ENCODE measurements around the gene CTRB2. TPM values are rescaled to one million over a fixed set of nuclear protein-coding genes. Genes with fewer than 3 reads are reported as not detected.

CTRB2 gene
- polyA plus RNA-seq, 1 experiment: not detected

DNA sequence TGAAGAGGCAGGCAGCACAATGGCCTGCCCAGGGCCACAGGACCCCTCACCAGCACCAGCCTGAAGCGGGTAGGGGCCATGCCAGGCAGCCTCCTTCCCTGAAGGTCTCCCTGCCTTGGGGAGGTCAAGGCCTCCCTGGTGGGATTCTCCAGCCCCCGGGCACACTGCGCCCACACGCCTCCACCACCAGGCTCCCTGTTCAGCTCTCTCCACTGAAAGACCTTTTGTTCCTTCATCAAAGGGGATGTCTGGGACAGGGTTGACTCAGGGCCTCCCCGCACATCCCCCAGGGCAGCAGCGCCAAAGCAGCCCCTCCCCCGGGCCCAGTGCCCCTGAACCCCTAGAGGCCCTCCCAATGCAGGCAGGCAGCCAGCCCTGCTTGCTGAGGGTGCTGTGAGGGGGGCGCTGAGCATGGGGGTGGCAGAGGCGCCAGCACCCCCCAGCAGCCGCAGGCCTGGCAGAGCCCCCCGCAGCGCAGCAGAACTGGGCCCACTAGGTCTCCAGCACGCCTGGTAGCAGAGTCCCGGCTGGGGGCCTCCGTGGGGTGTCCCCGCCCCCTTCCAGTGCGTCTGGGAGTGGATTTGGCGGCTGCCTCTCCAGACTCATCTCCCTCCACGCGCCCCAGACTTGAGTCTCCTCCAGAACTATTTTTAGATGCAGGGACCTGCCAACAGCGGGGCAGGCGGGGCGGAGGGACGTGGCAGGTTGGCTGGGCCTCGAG lies 31.3 kb upstream of the CTRB2 start:
- CTCF ChIA-PET: interaction anchor here (1.1 to 1.5 kb wide), 3 partner anchors 39 to 164 kb away, joined by 4 to 5 read pairs (median 5); no protein-coding TSS in a partner anchor
- DNase-seq (ENCODE audit: low read depth, low spot score): peak; percentile 74
- TF ChIP-seq, protein P1, sequence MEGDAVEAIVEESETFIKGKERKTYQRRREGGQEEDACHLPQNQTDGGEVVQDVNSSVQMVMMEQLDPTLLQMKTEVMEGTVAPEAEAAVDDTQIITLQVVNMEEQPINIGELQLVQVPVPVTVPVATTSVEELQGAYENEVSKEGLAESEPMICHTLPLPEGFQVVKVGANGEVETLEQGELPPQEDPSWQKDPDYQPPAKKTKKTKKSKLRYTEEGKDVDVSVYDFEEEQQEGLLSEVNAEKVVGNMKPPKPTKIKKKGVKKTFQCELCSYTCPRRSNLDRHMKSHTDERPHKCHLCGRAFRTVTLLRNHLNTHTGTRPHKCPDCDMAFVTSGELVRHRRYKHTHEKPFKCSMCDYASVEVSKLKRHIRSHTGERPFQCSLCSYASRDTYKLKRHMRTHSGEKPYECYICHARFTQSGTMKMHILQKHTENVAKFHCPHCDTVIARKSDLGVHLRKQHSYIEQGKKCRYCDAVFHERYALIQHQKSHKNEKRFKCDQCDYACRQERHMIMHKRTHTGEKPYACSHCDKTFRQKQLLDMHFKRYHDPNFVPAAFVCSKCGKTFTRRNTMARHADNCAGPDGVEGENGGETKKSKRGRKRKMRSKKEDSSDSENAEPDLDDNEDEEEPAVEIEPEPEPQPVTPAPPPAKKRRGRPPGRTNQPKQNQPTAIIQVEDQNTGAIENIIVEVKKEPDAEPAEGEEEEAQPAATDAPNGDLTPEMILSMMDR (IDR thresholded peaks at IDR 0.05; ENCODE audit: low read depth, low read length): no peak
- Histone ChIP-seq H3K27ac (ENCODE audit: low read depth, low read length) (peak overlapping the region; percentile 98), H3K27me3 (ENCODE audit: control insufficient read depth, insufficient read depth, low read length) (no peaks in the 10 kb centered on the region), H3K4me3 (ENCODE audit: low read depth, low read length) (0 out of 2 replicates have a peak overlapping the region, but pooled peaks have one; percentile 2), H3K9me3 (ENCODE audit: control insufficient read depth, insufficient read depth, low read length) (no peaks in the 10 kb centered on the region; the same call in 1 of the 2 replicates)
- POLR2A ChIA-PET: interaction anchor here (1.0 to 1.5 kb wide), 2 partner anchors 13 to 17 kb away, joined by 4 to 5 read pairs; partner anchors contain the start of gene BCAR1

DNA sequence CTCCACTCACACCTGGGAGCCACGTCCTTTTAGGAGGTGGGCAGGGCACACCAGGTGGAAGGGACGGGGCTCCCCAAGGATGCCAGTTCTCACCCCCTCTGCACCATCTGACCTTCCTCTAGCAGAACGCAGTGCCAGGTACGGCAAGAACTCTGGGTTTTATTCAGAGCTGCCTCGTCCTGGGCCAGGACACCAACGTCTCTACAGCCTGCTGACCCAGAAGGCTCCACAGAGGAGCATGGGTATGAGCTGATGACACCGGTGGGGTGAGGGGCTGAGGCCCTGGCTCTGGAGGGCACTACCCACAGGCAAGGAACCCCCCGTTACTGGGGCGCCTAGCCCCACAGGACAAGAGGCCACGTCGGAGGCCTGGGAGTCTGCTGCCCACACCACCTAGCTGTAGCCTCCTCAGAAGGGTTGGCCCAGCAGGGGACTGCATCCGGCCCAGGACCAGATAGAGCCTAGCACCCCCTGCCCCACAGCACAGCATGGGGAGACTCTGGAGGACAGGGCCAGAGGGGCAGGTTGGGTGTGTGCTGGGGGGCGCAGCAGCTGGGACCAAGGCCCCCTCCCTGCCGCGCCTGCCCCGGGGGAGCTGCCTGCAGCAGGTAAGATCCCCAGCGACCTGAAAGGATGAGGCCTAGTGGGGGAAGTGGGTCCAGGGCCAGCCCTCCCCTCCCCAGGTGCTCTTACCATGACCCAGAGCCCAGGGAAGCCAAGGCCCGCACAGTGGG lies 30.6 kb upstream of the CTRB2 start:
- ChIA-PET POLR2A (no interaction called here), CTCF (interaction anchor here (1.5 kb wide), 1 partner anchor 148 kb away, joined by 5 read pairs; no protein-coding TSS in a partner anchor)
- peak overlapping the region; percentile 98 for H3K27ac ChIP-seq (ENCODE audit: low read depth, low read length)
- no peaks in the 10 kb centered on the region for H3K27me3 ChIP-seq (ENCODE audit: control insufficient read depth, insufficient read depth, low read length)
- H3K9me3 ChIP-seq (ENCODE audit: control insufficient read depth, insufficient read depth, low read length): no peaks in the 10 kb centered on the region; the same call in 1 of the 2 replicates
- H3K4me3 ChIP-seq (ENCODE audit: low read depth, low read length): no peak overlapping the region
- TF ChIP-seq, protein P1 (IDR thresholded peaks at IDR 0.05; ENCODE audit: low read depth, low read length): no peak
- no peak for DNase-seq (ENCODE audit: low read depth, low spot score)

DNA sequence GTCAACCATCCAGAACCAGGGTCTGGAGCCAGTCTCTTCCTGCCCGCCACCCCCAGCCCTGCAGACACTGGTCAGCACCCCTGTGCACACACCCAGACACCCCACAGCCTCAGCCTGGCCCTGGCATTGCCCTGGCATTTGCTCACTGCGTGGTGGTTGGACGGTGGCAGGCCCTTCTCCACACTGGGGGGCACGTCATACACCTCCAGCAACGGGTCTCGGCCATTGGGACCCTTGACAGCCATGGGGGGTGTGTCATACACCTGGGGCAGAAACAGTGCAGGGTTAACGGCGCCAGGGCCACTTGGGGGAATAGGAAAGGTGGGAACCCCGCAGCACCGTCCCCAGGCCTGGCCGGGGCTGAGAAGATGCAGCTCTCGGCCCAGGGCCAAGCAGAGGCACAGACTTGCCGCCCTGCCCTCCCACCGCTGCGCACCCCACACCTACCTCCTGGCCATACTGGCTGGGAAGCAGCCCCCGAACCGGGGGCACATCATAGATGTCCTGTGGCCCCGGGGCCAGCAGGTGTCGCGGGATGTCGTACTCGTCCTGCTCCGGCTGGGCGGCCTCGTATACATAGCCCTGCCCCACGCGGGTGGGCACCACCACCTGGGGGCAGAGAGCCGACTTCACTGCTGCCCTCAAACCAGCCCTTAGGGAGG lies 29.9 kb upstream of the CTRB2 start:
- CTCF ChIA-PET: interaction anchor here (1.0 to 1.2 kb wide), 2 partner anchors 9 to 148 kb away, joined by 4 to 5 read pairs; no protein-coding TSS in a partner anchor
- DNase-seq (ENCODE audit: low read depth, low spot score): no peak
- Histone ChIP-seq H3K27ac (ENCODE audit: low read depth, low read length) (peak overlapping the region; percentile 39), H3K27me3 (ENCODE audit: control insufficient read depth, insufficient read depth, low read length) (no peaks in the 10 kb centered on the region), H3K4me3 (ENCODE audit: low read depth, low read length) (no peak overlapping the region), H3K9me3 (ENCODE audit: control insufficient read depth, insufficient read depth, low read length) (no peaks in the 10 kb centered on the region; the same call in 1 of the 2 replicates)
- POLR2A ChIA-PET: no interaction called here
- TF ChIP-seq, protein P1 (IDR thresholded peaks at IDR 0.05; ENCODE audit: low read depth, low read length): no peak

DNA sequence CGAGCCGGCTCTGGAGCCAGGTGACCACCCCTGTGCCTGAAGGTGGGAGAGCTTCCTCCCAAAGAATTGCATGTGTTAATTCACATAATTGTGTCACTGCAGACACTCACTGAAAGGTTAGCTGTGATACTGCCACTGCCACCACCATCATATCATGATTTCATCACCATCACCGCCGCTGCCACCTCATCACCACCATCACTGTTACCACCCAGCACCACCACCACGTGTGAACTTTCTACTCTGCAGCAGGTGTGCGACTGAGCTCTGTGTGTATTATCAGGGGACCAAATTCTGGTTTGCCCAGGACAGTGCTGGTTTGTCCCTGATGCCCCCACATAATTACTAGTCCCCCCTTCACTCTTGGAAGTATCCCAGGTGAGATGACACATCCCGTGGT lies 29.3 kb upstream of the CTRB2 start:
- no peaks in the 10 kb centered on the region; the same call in 1 of the 2 replicates for H3K9me3 ChIP-seq (ENCODE audit: control insufficient read depth, insufficient read depth, low read length)
- no peak for DNase-seq (ENCODE audit: low read depth, low spot score)
- no peaks in the 10 kb centered on the region for H3K27me3 ChIP-seq (ENCODE audit: control insufficient read depth, insufficient read depth, low read length)
- ChIA-PET CTCF (interaction anchor here (1.0 to 1.2 kb wide), 2 partner anchors 10 to 149 kb away, joined by 4 to 5 read pairs; no protein-coding TSS in a partner anchor), POLR2A (no interaction called here)
- no peak overlapping the region for H3K27ac ChIP-seq (ENCODE audit: low read depth, low read length)
- TF ChIP-seq, protein P1 (IDR thresholded peaks at IDR 0.05; ENCODE audit: low read depth, low read length): no peak
- no peak overlapping the region for H3K4me3 ChIP-seq (ENCODE audit: low read depth, low read length)
